Measurements from ENCODE around the gene POGK. TPM values are rescaled to one million over a fixed set of nuclear protein-coding genes. Genes with fewer than 3 reads are reported as not detected.

Gene POGK
- polyA plus RNA-seq, 1 donor, result 27.6 TPM

DNA sequence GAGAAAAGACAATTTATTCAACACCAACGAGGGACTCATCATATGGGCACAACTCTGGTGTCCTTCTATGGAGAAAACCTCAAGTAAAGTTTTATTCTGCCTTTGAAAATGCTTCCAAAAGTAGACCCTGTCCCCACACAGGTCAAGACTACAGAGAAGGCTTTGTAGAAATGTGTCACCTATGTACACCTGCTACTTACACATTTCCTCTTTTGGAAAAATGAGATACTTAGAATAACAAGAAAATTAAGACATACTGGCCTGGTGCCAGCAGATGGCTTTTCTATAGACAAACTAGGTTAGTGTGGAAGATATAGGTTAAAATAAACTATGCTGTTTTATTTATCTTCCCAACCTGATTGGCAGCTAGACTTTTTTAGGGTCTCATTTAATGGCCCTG, 13.6 kb downstream of the POGK start:
- Histone ChIP-seq H3K36me3 (ENCODE audit: control insufficient read depth, insufficient read depth, low read length) (peaks cover 83% of the 10 kb centered on the region), H3K27ac (ENCODE audit: low read length) (no peak overlapping the region), H3K4me3 (ENCODE audit: low read length) (no peak overlapping the region), H3K4me1 (ENCODE audit: control insufficient read depth, insufficient read depth, low read length) (no peaks in the 10 kb centered on the region), H3K9me3 (ENCODE audit: control insufficient read depth, low read depth, low read length) (no peaks in the 10 kb centered on the region), H3K27me3 (ENCODE audit: control insufficient read depth, insufficient read depth, low read length) (no peaks in the 10 kb centered on the region)
- WGBS (ENCODE audit: insufficient coverage, low lambda C conversion rate), result no CpG with 5 or more reads among the region's 1 CpG
- DNase-seq, result no peak

- Histone ChIP-seq H3K27me3 (ENCODE audit: control insufficient read depth, insufficient read depth, low read length) (no peaks in the 10 kb centered on the region), H3K4me3 (ENCODE audit: low read length) (no peak overlapping the region), H3K27ac (ENCODE audit: low read length) (no peak overlapping the region), H3K9me3 (ENCODE audit: control insufficient read depth, low read depth, low read length) (no peaks in the 10 kb centered on the region), H3K36me3 (ENCODE audit: control insufficient read depth, insufficient read depth, low read length) (peaks cover 75% of the 10 kb centered on the region), H3K4me1 (ENCODE audit: control insufficient read depth, insufficient read depth, low read length) (no peaks in the 10 kb centered on the region)
- no CpG with 5 or more reads among the region's 3 CpGs for WGBS (ENCODE audit: insufficient coverage, low lambda C conversion rate)
- no peak for DNase-seq
These were observed 16.3 kb downstream of the POGK start for GRCh38 chr1:166855558-166855957.

DNA sequence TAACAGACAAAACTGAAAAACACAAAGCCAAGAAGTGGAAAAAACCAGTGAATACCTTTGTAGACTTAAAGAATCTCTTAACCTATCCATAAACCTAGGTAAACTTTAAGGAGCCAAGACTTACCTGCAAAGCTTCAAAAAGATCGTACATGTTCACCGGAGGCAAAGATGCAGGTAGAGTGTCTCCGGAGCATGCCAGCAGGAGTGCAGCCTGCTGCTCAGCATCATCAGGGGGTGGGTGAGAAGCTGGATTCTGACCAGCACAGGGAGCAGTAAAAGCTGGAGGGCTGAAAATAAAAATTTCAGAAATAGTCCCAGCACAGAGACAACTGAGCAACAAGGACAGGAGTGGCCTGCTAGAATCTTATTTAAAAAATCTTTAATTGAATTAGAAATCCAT, 18.7 kb downstream of the POGK start:
- WGBS (ENCODE audit: insufficient coverage, low lambda C conversion rate), result 83% methylated on average over 1 of the region's 3 CpGs
- DNase-seq, result no peak
- Histone ChIP-seq H3K9me3 (ENCODE audit: control insufficient read depth, low read depth, low read length) (no peaks in the 10 kb centered on the region), H3K36me3 (ENCODE audit: control insufficient read depth, insufficient read depth, low read length) (peaks cover 66% of the 10 kb centered on the region), H3K4me3 (ENCODE audit: low read length) (no peak overlapping the region), H3K4me1 (ENCODE audit: control insufficient read depth, insufficient read depth, low read length) (no peaks in the 10 kb centered on the region), H3K27me3 (ENCODE audit: control insufficient read depth, insufficient read depth, low read length) (no peaks in the 10 kb centered on the region), H3K27ac (ENCODE audit: low read length) (no peak overlapping the region)

DNA sequence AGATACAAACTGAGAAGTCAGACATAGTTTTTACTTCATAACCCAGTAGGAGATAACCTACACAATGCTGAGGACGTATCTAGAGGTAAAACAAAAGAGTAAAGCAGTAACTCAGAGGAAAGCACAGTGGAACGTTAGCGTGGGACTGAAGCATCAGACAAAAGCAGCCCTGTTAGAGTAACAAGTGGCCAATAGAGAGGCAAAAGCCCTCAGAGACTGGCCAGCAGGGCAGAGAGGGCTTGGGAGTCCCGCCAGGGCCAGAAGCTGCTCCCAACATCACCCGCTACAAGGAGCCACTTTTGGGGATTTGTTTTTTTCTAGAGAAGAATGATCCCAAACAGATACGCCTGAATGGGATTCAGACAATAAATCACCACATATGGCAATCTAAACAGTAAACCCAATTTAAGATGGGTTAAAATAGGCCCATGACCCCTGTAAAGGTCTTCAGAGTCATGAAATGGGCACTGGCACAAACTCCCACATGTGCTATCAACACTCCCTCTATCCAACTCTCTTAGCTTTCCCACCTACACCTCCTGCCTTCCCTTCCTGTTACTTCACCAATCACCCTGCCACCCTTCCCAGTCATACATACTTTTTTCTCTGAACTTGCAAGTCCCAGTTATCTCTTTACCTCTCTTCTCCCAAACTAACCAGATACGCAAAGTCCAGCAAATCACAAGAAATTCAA, 19.6 kb downstream of the POGK start:
- no peak for DNase-seq

GRCh38 chr1:166859597-166859996, 20.3 kb downstream of the POGK start:
- H3K9me3 ChIP-seq (ENCODE audit: control insufficient read depth, low read depth, low read length), result no peaks in the 10 kb centered on the region
- DNase-seq, result no peak
- peaks cover 66% of the 10 kb centered on the region for H3K36me3 ChIP-seq (ENCODE audit: control insufficient read depth, insufficient read depth, low read length)
- H3K4me3 ChIP-seq (ENCODE audit: low read length), result no peak overlapping the region
- no peaks in the 10 kb centered on the region for H3K27me3 ChIP-seq (ENCODE audit: control insufficient read depth, insufficient read depth, low read length)
- H3K4me1 ChIP-seq (ENCODE audit: control insufficient read depth, insufficient read depth, low read length), result no peaks in the 10 kb centered on the region
- no peak overlapping the region for H3K27ac ChIP-seq (ENCODE audit: low read length)
- WGBS (ENCODE audit: insufficient coverage, low lambda C conversion rate), result no CpG with 5 or more reads among the region's 5 CpGs

More for the DNA sequence above, 19.6 kb downstream of the POGK start:
- Histone ChIP-seq H3K27me3 (ENCODE audit: control insufficient read depth, insufficient read depth, low read length) (no peaks in the 10 kb centered on the region), H3K27ac (ENCODE audit: low read length) (no peak overlapping the region), H3K4me1 (ENCODE audit: control insufficient read depth, insufficient read depth, low read length) (no peaks in the 10 kb centered on the region), H3K36me3 (ENCODE audit: control insufficient read depth, insufficient read depth, low read length) (peaks cover 64% of the 10 kb centered on the region), H3K4me3 (ENCODE audit: low read length) (no peak overlapping the region), H3K9me3 (ENCODE audit: control insufficient read depth, low read depth, low read length) (no peaks in the 10 kb centered on the region)
- WGBS (ENCODE audit: insufficient coverage, low lambda C conversion rate), result 100% methylated on average over 1 of the region's 7 CpGs

- no peak overlapping the region for H3K4me3 ChIP-seq (ENCODE audit: low read length)
- no peak overlapping the region for H3K27ac ChIP-seq (ENCODE audit: low read length)
- no peaks in the 10 kb centered on the region for H3K4me1 ChIP-seq (ENCODE audit: control insufficient read depth, insufficient read depth, low read length)
- peaks cover 53% of the 10 kb centered on the region for H3K36me3 ChIP-seq (ENCODE audit: control insufficient read depth, insufficient read depth, low read length)
- H3K9me3 ChIP-seq (ENCODE audit: control insufficient read depth, low read depth, low read length), result no peaks in the 10 kb centered on the region
- WGBS (ENCODE audit: insufficient coverage, low lambda C conversion rate), result 96% methylated on average over 4 of the region's 5 CpGs
- H3K27me3 ChIP-seq (ENCODE audit: control insufficient read depth, insufficient read depth, low read length), result no peaks in the 10 kb centered on the region
- DNase-seq, result no peak
These were observed 26.7 kb downstream of the POGK start for GRCh38 chr1:166865926-166866325.

DNA sequence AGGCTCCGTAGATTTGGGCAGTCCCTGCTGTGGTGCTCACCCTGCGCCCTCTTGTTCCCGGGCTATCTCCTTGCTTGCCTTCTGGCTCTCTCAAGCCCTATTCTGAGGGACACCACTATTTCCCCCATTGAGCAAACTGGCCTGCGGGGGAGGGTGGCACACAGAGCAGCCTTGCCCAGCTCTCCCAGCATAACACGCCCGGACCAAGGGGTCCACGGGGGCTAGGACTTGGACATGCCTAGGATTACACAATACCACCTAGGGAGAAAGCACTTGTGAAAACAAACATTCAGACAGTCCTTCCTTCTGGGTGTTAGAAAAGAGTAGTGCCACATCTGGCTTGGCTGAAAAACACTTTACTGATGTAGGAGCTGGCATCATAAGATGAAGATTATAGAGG, 29.4 kb downstream of the POGK start:
- H3K4me3 ChIP-seq (ENCODE audit: low read length), result no peak overlapping the region
- H3K4me1 ChIP-seq (ENCODE audit: control insufficient read depth, insufficient read depth, low read length), result no peaks in the 10 kb centered on the region
- H3K27me3 ChIP-seq (ENCODE audit: control insufficient read depth, insufficient read depth, low read length), result no peaks in the 10 kb centered on the region
- DNase-seq, result no peak
- peaks cover 34% of the 10 kb centered on the region for H3K36me3 ChIP-seq (ENCODE audit: control insufficient read depth, insufficient read depth, low read length)
- H3K27ac ChIP-seq (ENCODE audit: low read length), result no peak overlapping the region
- WGBS (ENCODE audit: insufficient coverage, low lambda C conversion rate), result no CpG with 5 or more reads among the region's 7 CpGs
- no peaks in the 10 kb centered on the region for H3K9me3 ChIP-seq (ENCODE audit: control insufficient read depth, low read depth, low read length)

DNA sequence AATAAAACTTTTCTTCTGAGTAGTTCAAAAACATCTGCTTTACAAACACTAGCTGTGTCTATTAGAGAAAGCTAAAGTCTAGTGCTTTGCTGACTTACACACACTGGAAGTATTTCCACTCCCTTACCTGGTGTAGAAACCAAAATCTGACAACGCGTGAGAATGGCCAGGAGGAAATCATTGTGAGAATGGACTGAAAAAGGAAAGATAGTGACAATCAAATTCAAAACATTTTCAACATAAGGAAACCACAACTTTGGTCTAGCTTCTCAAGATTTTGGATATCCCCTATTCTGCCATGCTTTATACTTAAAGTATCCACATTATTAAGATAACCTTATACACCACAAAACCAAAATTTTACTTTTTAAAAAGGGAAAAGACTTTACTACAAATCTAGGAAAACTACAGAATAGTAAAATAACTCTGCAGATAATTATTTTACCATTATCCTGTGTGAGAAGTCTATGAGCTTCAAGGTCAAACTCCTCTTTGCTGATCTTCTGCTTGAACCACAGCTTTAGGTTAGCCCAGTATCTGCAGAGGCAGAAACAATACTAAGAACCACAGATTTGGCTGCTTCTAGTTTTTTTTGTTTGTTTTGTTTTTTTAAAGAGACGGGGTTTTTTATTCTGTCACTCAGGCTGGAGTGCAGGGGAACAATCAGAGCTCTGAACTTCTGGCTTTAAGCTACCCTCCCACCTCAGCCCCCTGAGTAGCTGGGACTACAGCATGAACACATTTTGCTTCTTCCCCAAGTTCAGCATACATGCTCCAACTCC, 30.2 kb downstream of the POGK start:
- H3K27ac ChIP-seq (ENCODE audit: low read length), result no peak overlapping the region
- WGBS (ENCODE audit: insufficient coverage, low lambda C conversion rate), result 92% methylated on average over 2 of the region's 3 CpGs
- H3K4me1 ChIP-seq (ENCODE audit: control insufficient read depth, insufficient read depth, low read length), result peaks cover 3% of the 10 kb centered on the region
- DNase-seq, result no peak
- H3K4me3 ChIP-seq (ENCODE audit: low read length), result no peak overlapping the region
- no peaks in the 10 kb centered on the region for H3K27me3 ChIP-seq (ENCODE audit: control insufficient read depth, insufficient read depth, low read length)
- no peaks in the 10 kb centered on the region for H3K9me3 ChIP-seq (ENCODE audit: control insufficient read depth, low read depth, low read length)
- peaks cover 27% of the 10 kb centered on the region for H3K36me3 ChIP-seq (ENCODE audit: control insufficient read depth, insufficient read depth, low read length)

GRCh38 chr1:166870584-166870983, 31.3 kb downstream of the POGK start:
- no peak for DNase-seq
- Histone ChIP-seq H3K27ac (ENCODE audit: low read length) (no peak overlapping the region), H3K27me3 (ENCODE audit: control insufficient read depth, insufficient read depth, low read length) (no peaks in the 10 kb centered on the region), H3K36me3 (ENCODE audit: control insufficient read depth, insufficient read depth, low read length) (peaks cover 19% of the 10 kb centered on the region), H3K4me3 (ENCODE audit: low read length) (no peak overlapping the region), H3K4me1 (ENCODE audit: control insufficient read depth, insufficient read depth, low read length) (peaks cover 9% of the 10 kb centered on the region), H3K9me3 (ENCODE audit: control insufficient read depth, low read depth, low read length) (no peaks in the 10 kb centered on the region)
- no CpG with 5 or more reads among the region's 4 CpGs for WGBS (ENCODE audit: insufficient coverage, low lambda C conversion rate)

GRCh38 chr1:166874464-166874863, 35.2 kb downstream of the POGK start:
- Histone ChIP-seq H3K9me3 (ENCODE audit: control insufficient read depth, low read depth, low read length) (no peaks in the 10 kb centered on the region), H3K4me3 (ENCODE audit: low read length) (no peak overlapping the region), H3K36me3 (ENCODE audit: control insufficient read depth, insufficient read depth, low read length) (no peaks in the 10 kb centered on the region), H3K4me1 (ENCODE audit: control insufficient read depth, insufficient read depth, low read length) (peaks cover 9% of the 10 kb centered on the region), H3K27ac (ENCODE audit: low read length) (no peak overlapping the region), H3K27me3 (ENCODE audit: control insufficient read depth, insufficient read depth, low read length) (no peaks in the 10 kb centered on the region)
- 100% methylated on average over 1 of the region's 8 CpGs for WGBS (ENCODE audit: insufficient coverage, low lambda C conversion rate)
- peak; percentile 36 to 41 for DNase-seq

Measured in large intestine (tissue), 3 donors.